Measurements from ENCODE around the gene MDH1. TPM values are rescaled to one million over a fixed set of nuclear protein-coding genes. Genes with fewer than 3 reads are reported as not detected.

The MDH1 gene
- total RNA-seq, 2 experiments from 2014 or later = 96.3 to 97.6 TPM

GRCh38 chr2:63627866-63628265 is 39.1 kb downstream of the MDH1 start:
- no peak for TF ChIP-seq CTCF (IDR thresholded peaks at IDR 0.05)
- DNase-seq = no peak
- Histone ChIP-seq H3K27ac (ENCODE audit: low read depth in 1 of 2, low read length in 2 of 2) (no peak overlapping the region), H3K27me3 (ENCODE audit: control insufficient read depth in 1 of 2, insufficient read depth in 2 of 2, low read length in 2 of 2) (no peaks in the 10 kb centered on the region), H3K4me3 (ENCODE audit: low read length) (no peak overlapping the region), H3K36me3 (ENCODE audit: insufficient read depth, low read length) (no peaks in the 10 kb centered on the region), H3K4me1 (ENCODE audit: insufficient read depth, low read length) (no peaks in the 10 kb centered on the region), H3K9me3 (ENCODE audit: control insufficient read depth in 1 of 2, insufficient read depth in 1 of 2, low read length in 2 of 2) (peaks cover 0 to 17% of the 10 kb centered on the region in 2 experiments)
- Mint-ChIP-seq H3K4me3 (no peak overlapping the region), H3K27ac (no peak overlapping the region), H3K27me3 (peaks cover 8% of the 10 kb centered on the region), H3K36me3 (ENCODE audit: low read depth) (peaks cover 7% of the 10 kb centered on the region), H3K9me3 (peaks cover 13% of the 10 kb centered on the region), H3K4me1 (ENCODE audit: low read depth) (no peaks in the 10 kb centered on the region)
- POLR2A ChIA-PET = no interaction called here
- intact Hi-C loops (cut with DNase I, micrococcal nuclease) = no loop called here
- CTCF ChIA-PET = interaction anchor here (0.5 kb wide), 1 partner anchor 1473 kb away, joined by 3 read pairs; no protein-coding TSS in a partner anchor
- ATAC-seq (ENCODE audit: poor library complexity) = no peak

GRCh38 chr2:63628403-63628942 is 39.7 kb downstream of the MDH1 start:
- Histone ChIP-seq H3K36me3 (ENCODE audit: insufficient read depth, low read length) (no peaks in the 10 kb centered on the region), H3K4me3 (ENCODE audit: low read length) (no peak overlapping the region), H3K4me1 (ENCODE audit: insufficient read depth, low read length) (no peaks in the 10 kb centered on the region), H3K27me3 (ENCODE audit: control insufficient read depth in 1 of 2, insufficient read depth in 2 of 2, low read length in 2 of 2) (no peaks in the 10 kb centered on the region), H3K9me3 (ENCODE audit: control insufficient read depth in 1 of 2, insufficient read depth in 1 of 2, low read length in 2 of 2) (peaks cover under 1 to 19% of the 10 kb centered on the region in 2 experiments), H3K27ac (ENCODE audit: low read depth in 1 of 2, low read length in 2 of 2) (no peak overlapping the region)
- ATAC-seq (ENCODE audit: poor library complexity) (no peak), DNase-seq (no peak)
- Mint-ChIP-seq H3K9me3 (peaks cover 13% of the 10 kb centered on the region), H3K27ac (no peak overlapping the region), H3K4me1 (ENCODE audit: low read depth) (no peaks in the 10 kb centered on the region), H3K27me3 (peaks cover 8% of the 10 kb centered on the region), H3K4me3 (no peak overlapping the region), H3K36me3 (ENCODE audit: low read depth) (peaks cover 10% of the 10 kb centered on the region)
- no peak for TF ChIP-seq CTCF (IDR thresholded peaks at IDR 0.05)
- ChIA-PET CTCF (interaction anchor here (0.5 kb wide), 1 partner anchor 1474 kb away, joined by 3 read pairs; no protein-coding TSS in a partner anchor), POLR2A (no interaction called here)
- intact Hi-C loops (cut with DNase I, micrococcal nuclease) = no loop called here

- POLR2A ChIA-PET = no interaction called here
- peaks cover 3 to 24% of the 10 kb centered on the region in 2 experiments for H3K9me3 ChIP-seq (ENCODE audit: control insufficient read depth in 1 of 2, insufficient read depth in 1 of 2, low read length in 2 of 2)
- CTCF ChIA-PET = no interaction called here
- no peaks in the 10 kb centered on the region for H3K36me3 ChIP-seq (ENCODE audit: insufficient read depth, low read length)
- no peak overlapping the region for H3K4me3 ChIP-seq (ENCODE audit: low read length)
- H3K4me3 Mint-ChIP-seq = no peak overlapping the region
- no peak overlapping the region for H3K27ac ChIP-seq (ENCODE audit: low read depth in 1 of 2, low read length in 2 of 2)
- peaks cover 23% of the 10 kb centered on the region for H3K9me3 Mint-ChIP-seq
- H3K27ac Mint-ChIP-seq = no peak overlapping the region
- no peak for TF ChIP-seq CTCF (IDR thresholded peaks at IDR 0.05)
- H3K27me3 Mint-ChIP-seq = peaks cover 2% of the 10 kb centered on the region
- no peak for DNase-seq
- no peaks in the 10 kb centered on the region for H3K27me3 ChIP-seq (ENCODE audit: control insufficient read depth in 1 of 2, insufficient read depth in 2 of 2, low read length in 2 of 2)
- ATAC-seq (ENCODE audit: poor library complexity) = no peak
- no peaks in the 10 kb centered on the region for H3K4me1 ChIP-seq (ENCODE audit: insufficient read depth, low read length)
- H3K4me1 Mint-ChIP-seq (ENCODE audit: low read depth) = no peaks in the 10 kb centered on the region
- H3K36me3 Mint-ChIP-seq (ENCODE audit: low read depth) = peaks cover 10% of the 10 kb centered on the region
- intact Hi-C loops (cut with DNase I, micrococcal nuclease) = no loop called here
These were observed 42.7 kb downstream of the MDH1 start for GRCh38 chr2:63631501-63631900.
